Measurements from ENCODE around the gene NOC3L.

- peak; percentile 56 for TF ChIP-seq CTCF (IDR thresholded peaks at IDR 0.05; ENCODE audit: insufficient read depth, low read depth, low read length)
- TF ChIP-seq EZH2 (IDR thresholded peaks at IDR 0.05; ENCODE audit: insufficient read depth, low read length) = no peak
Observed at GRCh38 chr10:94362360-94363250, at the start of gene NOC3L.
